GM18951 (cell line): ENCODE data around the gene TP53BP1.

Experiments used
- POLR2A ChIP-seq: IDR thresholded peaks from 4 replicates; pipeline ENCODE4 v1.6.1; 2011; ENCODE audit warnings: mild to moderate bottlenecking; ENCODE audit not compliant: insufficient read length, insufficient read depth; ENCODE audit errors: extremely low read depth
- in situ Hi-C: fragments of 300-500 bp; cut with MboI; formaldehyde crosslinking; loops from one replicate; pipeline ENCODE4 v1.12.0; 2022; ENCODE audit warnings: low sequenced_read_pairs, mixed read lengths, inconsistent platforms; ENCODE audit not compliant: unreplicated experiment

Gene TP53BP1

GRCh38 chr15:43525131-43525530 is 32.2 kb upstream of the TP53BP1 start:
- in situ Hi-C loops = no loop called here
- TF ChIP-seq POLR2A = no peak

DNA sequence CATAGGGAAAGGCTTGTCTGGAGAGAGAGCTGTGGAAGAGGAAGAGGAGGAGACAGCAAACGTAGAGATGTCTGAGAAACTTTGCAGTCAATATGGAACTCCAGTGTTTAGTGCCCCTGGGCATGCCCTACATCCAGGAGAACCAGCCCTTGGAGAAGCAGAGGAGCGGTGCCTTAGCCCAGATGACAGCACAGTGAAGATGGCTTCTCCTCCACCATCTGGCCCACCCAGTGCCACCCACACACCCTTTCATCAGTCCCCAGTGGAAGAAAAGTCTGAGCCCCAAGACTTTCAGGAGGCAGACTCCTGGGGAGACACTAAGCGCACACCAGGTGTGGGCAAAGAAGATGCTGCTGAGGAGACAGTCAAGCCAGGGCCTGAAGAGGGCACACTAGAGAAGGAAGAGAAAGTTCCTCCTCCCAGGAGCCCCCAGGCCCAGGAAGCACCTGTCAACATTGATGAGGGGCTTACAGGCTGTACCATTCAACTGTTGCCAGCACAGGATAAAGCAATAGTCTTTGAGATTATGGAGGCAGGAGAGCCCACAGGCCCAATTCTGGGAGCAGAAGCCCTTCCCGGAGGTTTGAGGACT is 31.4 kb upstream of the TP53BP1 start:
- TF ChIP-seq POLR2A = no peak
- in situ Hi-C loops = no loop called here

DNA sequence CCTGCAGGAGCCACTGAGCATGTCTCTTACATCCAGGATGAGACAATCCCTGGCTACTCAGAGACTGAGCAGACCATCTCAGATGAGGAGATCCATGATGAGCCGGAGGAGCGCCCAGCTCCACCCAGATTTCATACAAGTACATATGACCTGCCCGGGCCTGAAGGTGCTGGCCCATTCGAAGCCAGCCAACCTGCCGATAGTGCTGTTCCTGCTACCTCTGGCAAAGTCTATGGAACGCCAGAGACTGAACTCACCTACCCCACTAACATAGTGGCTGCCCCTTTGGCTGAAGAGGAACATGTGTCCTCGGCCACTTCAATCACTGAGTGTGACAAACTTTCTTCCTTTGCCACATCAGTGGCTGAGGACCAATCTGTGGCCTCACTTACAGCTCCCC is 30.7 kb upstream of the TP53BP1 start:
- in situ Hi-C loops = no loop called here
- no peak for TF ChIP-seq POLR2A

DNA sequence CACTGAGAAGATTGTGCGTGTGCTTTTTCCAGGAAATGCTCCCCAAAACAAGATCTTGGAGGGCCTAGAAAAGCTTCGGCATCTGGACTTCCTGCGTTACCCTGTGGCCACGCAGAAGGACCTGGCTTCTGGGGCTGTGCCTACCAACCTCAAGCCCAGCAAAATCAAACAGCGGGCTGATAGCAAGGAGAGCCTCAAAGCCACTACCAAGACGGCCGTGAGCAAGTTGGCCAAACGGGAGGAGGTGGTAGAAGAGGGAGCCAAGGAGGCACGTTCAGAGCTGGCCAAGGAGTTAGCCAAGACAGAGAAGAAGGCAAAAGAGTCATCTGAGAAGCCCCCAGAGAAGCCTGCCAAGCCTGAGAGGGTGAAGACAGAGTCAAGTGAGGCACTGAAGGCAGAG is 29.3 kb upstream of the TP53BP1 start:
- in situ Hi-C loops = no loop called here
- TF ChIP-seq POLR2A = no peak

- TF ChIP-seq POLR2A = no peak
- in situ Hi-C loops = no loop called here
Observed at GRCh38 chr15:43521419-43521818, 28.5 kb upstream of the TP53BP1 start.

DNA sequence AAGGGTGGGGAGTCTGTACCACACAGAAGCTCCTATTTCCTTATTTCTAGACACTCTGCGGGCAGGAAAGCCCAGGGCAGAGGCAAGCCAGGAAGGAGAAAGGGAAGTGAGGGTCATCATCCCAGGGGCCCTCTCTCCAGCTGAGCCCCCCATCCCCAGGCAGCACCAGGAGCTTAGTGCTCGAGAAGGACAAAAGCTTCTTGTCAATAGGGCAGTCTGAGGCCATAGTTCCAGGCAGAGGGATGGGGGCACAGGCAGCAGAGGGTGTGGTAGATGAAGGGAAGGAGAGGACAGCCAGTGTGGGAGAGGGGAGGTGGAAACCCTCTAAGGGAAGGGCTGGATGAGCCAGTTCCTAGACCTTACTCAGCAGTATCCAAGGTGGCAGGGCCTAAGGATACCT is 27.2 kb upstream of the TP53BP1 start:
- in situ Hi-C loops = no loop called here
- no peak for TF ChIP-seq POLR2A

DNA sequence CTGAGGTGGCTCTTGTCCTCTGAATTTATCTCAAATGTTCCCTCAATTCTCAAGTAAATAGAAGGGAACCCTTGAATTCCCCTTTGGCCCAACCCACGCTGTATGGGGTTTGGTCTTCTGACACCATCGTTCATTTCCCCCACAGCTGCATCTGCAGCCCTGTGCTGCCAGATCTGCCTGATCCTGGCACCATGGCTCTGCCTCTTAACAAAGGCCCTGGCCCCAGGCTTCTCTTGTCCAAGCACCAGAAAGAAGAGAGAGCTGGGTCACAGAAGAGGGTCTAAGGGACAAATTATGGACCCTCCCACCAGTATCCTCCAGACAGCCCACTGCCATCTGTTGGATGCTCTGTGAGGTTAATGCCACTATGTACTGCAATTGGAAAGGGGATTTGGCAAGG is 26.2 kb upstream of the TP53BP1 start:
- in situ Hi-C loops = no loop called here
- TF ChIP-seq POLR2A = no peak

DNA sequence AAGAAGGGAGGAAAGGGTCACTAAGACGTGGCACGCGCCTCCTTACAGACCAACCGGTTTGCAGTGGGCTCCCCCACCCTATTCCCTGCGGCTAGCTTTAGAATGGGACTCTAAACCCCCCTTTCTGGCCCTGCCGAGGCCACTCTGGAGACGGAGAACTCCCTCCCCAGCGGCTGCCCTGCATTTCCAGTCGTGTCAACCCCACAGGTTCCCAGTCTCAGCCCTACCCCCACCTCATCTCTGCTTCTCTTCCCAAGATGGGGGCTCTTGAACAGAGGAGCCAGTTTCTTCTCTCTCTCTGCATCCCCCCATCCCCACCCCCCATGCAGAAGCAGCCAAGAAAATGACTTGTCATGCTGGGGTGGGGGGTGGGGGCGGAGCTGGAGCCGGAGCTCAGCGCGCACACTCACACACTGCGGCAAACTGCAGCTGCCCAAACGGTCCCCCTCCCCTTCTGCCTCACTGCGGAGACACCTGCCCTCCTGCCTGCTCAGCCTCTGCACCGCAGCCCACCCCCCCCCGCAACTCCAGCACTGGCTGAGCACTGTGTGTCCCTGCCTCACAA is 25.3 kb upstream of the TP53BP1 start:
- in situ Hi-C loops = no loop called here
- no peak for TF ChIP-seq POLR2A

GRCh38 chr15:43517354-43518196 is 24.6 kb upstream of the TP53BP1 start, which contains the start of gene MAP1A:
MAP1A (plus strand) TSS chr15:43517608; CDS start chr15:43521474, 3,866 bp downstream.
- in situ Hi-C loops = no loop called here
- no peak for TF ChIP-seq POLR2A

DNA sequence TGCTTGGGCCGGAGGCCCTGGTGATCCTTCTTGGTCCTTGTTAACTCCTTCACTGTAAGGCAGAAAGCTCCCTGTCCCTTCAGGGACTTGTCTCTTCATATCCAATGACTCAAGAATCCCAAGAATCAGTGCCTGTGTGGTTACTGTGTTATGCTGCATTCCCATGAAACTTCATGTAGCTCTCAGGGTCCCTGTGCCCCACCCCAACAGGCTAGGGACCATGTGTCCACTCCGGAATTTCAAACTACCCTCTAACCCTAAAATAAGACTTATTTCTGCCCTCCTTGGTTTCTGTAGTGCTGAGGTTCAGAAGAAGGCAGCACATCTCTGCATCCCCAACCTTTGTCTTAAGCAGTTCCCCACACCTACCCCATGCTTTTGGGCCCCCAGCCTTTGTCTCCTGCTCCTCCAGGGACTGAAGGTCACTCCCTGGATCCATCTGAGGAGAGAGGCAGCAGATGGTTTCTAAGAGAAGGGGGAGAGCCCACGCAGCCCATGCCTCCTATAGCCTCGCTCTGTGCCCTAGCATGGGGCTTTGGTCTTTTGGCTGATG is 23.9 kb upstream of the TP53BP1 start:
- in situ Hi-C loops = no loop called here

DNA sequence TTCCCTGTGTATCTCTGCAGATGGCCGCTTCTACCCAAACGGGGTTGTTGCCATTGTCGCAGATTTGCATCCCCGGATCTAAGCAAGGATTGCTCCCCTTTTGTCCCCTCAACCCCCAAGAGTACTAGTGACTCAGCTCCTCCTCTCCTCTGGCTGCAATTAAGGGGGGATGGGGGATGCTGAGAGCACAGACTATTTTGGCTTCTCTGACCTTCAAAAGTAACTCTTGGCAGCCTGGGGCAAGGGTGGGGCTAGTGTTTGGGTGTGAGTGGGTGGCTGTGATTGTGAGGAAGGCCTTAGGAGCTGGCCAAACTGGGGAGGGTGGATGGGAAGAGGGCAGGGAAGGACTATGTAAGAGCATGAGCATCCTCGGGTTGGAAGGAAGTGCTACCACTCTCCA is 23.2 kb upstream of the TP53BP1 start:
- TF ChIP-seq POLR2A = no peak
- in situ Hi-C loops = no loop called here

More for the DNA sequence above, 23.9 kb upstream of the TP53BP1 start:
- TF ChIP-seq POLR2A = no peak

DNA sequence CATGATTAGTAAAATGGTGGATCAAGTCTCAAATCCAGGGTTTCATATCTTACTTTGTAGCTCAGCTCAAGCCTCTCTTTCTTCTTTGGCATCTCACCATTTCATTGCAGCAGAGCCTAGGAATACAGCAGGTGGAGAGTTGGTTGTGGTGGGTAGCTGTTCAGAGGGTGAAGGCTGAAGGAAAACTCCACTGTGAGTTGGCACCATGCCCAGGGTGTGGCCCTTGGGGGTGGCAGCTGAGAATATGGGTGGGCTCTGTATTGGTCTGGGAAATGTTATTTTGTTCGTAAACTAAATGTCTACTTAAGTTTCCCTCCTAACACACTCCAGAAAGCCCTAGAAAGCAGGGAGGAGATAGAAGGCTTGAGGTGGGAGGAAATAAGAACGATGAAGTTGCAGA is 22.8 kb upstream of the TP53BP1 start:
- no peak for TF ChIP-seq POLR2A
- in situ Hi-C loops = no loop called here

DNA sequence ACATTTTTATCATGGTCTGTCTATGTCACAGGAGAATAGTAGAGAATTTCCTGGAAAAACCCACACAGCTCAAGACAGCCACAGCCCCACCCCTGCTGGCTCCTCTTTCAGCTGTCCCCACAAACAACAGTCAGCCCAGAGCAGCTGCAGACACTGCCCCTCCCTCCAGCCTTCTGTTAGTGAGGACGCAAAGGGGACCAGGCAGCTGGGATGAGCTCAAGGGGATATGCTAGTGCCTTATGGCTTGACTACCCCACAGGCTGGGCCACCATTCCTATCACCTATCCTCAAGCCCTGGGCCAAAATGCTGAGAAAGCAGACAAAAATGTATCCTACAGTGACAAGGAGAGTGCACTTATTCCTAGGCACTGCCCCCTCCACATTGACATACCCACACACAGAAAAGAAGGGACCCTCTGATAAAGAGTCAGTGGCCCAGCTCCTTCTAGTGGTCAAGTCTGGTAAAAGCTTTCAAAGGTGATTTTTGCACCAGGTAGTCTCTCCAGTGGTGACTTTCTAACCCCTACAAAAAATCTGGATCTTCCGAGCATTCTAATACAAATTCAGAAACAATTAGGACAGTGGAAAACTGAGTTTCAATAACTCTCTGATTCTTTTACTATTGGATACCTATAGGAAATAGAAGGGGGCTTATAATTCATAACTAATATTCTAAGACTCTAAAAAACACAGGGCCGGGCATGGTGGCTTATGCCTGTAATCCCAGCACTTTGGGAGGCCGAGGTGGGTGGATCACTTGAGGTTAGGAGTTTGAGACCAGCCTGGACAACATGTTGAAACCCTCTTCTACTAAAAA is 21.5 kb upstream of the TP53BP1 start:
- in situ Hi-C loops = no loop called here
- TF ChIP-seq POLR2A = no peak

GRCh38 chr15:43513550-43513949 is 20.6 kb upstream of the TP53BP1 start:
- no peak for TF ChIP-seq POLR2A
- in situ Hi-C loops = no loop called here
